GM21717 (cell line): Measurements from ENCODE around the gene DDX39A.
"Not testable (repeated sequence)": the region's sequence is repeated elsewhere in the genome, so short reads cannot be mapped to it uniquely, and the experiment has no call there.

Experiments used
- ATAC-seq: cut with Tn5 transposase; IDR thresholded peaks from one replicate; pipeline ENCODE4 v1.9.1; 2021; ENCODE audit warnings: mild to moderate bottlenecking, moderate library complexity; ENCODE audit not compliant: unreplicated experiment

Gene DDX39A

DNA sequence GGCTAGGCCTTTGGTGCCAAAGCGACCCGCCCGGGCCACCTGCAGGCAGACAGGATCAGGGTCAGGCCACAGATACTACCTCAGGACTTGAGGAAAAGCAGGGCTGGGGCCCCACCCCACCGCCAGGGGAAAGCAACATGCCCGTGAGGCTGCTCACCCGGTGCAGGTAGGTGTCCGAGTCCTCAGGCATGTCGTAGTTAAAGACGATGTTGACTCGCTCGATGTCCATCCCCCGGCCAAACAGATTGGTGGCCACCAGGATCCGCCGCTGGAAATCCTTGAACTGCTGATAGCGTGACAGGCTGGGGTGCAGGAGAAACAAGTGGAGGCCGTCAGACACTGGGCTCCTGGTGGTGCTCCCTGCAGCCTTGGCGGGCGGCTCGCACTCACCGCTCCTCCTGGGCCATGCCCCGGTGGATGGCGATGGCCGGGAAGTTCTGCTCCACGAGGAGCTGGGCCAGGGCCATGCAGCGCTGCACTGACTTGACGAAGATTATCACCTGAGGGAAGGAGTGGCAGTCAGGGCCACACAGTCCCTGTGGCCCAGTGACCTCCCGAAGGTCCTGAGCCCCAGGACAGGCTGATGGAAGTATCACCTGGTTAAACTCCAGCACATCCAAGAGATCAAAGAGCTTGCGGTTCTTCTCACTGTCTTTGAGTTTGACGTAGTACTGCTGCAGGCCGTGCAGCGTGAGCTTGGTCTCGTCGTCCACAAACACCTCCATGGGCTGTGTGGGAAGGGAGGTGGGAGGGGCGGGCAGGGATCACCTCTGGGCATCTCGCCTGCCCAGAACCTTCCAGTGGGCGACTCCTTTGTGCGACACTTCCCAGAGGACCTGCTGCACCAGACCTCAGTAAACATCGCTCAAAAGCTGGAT lies 9.8 kb downstream of the DDX39A start:
- no peak for ATAC-seq

DNA sequence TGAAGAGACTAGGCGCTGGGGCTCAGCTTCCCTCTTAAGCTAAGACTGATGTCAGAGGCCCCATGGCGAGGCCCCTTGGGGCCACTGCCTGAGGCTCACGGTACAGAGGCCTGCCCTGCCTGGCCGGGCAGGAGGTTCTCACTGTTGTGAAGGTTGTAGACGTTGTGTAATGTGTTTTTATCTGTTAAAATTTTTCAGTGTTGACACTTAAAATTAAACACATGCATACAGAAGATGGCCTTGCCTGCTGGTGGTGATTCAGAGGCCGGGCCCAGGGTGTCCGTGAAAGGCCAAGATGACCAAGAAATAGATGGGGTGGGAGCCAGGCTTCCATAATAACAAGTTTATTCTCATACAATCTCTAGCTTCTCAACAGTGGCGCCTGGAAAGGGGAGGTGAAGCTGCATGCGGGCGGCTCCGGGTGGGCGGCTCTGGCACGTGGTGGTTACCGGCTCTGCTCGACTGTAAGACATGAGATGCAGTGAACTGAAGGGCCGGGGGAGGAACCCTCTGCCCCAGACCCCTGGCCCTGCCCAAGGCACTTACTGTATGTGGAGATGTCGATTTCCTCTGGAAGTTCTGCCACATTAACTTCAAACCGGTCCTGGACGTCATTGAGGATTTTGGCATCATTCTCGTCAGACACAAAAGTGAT lies 10.5 kb downstream of the DDX39A start:
- no peak for ATAC-seq

DNA sequence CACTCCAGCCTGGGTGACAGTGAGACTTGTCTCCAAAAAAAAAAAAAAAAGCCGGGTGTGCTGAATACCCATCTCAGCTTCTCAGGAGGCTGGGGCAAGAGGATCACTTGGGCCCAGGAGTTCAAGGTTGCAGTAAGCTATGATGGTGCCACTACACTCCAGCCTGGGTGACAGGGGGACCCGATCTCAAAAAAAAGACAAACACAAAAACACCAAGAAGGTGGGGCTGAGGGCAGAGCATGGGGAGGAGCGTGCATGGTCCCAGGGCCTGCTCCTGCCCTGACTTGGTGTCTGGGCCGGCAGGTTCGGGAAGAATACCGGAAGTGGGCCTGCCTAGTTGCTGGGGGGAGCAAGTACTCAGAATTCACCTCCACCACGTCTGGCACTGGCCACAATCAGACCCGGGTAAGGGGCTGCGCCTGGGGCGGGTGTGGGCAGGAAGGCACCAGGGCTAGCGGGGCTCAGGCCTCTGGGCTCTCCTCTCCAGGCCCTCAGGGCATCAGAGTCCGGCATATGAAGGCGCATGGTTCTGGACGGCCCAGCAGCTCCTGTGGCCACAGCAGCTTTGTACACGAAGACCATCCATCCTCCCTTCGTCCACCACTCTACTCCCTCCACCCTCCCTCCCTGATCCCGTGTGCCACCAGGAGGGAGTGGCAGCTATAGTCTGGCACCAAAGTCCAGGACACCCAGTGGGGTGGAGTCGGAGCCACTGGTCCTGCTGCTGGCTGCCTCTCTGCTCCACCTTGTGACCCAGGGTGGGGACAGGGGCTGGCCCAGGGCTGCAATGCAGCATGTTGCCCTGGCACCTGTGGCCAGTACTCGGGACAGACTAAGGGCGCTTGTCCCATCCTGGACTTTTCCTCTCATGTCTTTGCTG lies 11.3 kb downstream of the DDX39A start:
- no peak for ATAC-seq

DNA sequence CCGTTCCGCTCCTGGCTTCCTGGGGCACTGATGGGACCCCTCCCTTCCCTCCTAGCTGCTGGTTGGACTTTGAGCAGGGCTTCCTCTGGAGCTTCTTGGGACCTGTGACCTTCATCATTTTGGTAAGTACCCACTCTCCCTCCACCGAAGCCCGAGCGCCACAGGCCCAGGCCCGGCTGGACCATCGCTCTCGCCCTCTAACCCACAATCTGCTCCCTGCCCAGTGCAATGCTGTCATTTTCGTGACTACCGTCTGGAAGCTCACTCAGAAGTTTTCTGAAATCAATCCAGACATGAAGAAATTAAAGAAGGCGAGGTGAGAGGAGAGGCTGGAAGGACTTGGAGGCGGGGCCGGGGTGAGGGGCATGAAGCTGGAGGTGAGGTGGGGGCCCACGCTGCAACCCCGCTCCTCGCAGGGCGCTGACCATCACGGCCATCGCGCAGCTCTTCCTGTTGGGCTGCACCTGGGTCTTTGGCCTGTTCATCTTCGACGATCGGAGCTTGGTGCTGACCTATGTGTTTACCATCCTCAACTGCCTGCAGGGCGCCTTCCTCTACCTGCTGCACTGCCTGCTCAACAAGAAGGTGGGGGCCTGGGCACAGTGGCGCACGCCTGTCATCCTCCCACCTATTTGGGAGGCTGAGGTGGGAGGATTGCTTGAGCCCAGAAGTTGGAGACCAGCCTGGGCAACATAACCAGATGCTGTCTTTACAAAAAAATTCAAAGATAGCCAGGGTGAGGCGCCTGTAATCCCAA lies 12.3 kb downstream of the DDX39A start:
- no peak for ATAC-seq

DNA sequence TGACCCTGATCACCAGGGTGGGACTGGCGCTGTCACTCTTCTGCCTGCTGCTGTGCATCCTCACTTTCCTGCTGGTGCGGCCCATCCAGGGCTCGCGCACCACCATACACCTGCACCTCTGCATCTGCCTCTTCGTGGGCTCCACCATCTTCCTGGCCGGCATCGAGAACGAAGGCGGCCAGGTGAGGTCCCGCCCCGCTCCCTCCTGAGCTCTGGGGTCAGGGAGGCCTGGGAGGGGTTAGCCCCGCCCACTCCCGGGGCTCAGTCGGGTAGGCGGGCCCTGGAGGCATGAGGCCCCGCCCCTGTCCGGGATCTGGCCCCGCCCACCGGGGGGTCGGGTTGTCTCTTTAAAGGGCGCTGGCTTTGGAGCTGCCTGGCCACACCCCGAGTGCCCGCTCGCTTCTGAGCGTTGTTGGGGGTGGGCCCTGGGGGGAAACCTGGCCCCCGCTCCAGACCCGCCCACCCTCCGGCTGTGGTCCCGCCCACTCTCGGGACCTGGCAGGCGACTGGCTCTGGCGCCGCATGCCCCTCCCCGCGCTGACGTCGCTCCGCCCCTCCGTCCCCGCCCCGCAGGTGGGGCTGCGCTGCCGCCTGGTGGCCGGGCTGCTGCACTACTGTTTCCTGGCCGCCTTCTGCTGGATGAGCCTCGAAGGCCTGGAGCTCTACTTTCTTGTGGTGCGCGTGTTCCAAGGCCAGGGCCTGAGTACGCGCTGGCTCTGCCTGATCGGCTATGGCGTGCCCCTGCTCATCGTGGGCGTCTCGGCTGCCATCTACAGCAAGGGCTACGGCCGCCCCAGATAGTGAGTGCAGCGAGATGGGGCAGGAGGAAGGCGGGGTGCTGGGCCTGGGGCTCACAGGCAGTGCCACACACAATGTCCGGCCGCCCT lies 13.1 kb downstream of the DDX39A start:
- ATAC-seq = peak; percentile 44

DNA sequence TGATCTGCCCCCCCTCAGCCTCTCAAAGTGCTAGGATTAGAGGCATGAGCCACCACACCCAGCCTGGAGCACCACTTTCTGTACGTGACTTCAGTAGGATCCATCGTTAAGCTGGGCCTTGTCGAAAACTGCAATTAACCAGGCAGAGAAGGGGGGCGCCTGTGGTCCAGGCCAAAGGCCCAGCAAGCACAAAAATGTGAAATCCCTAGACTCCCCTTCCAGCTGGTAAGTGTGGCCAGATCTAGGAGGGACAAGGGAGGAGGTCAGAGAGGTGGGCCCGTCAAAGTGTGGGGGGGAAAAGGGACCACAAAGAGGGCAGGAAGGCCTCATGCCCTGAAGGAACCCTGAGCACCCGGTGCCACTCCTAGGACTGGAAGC lies 13.8 kb downstream of the DDX39A start:
- no peak for ATAC-seq

DNA sequence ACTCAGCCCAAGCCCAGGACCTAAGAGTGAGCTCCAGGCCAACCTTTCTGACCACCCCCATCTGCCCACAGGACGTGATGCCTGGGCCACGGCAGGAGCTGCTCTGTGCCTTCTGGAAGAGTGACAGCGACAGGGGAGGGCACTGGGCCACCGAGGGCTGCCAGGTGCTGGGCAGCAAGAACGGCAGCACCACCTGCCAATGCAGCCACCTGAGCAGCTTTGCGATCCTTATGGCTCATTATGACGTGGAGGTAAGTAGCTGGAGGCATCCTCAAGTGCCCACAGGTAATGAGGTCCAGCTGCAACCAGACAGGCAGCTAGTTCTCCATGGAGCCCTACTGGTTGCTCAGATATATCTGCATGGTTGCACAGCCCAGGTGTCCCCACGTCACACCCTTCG lies 14.8 kb downstream of the DDX39A start:
- no peak for ATAC-seq

DNA sequence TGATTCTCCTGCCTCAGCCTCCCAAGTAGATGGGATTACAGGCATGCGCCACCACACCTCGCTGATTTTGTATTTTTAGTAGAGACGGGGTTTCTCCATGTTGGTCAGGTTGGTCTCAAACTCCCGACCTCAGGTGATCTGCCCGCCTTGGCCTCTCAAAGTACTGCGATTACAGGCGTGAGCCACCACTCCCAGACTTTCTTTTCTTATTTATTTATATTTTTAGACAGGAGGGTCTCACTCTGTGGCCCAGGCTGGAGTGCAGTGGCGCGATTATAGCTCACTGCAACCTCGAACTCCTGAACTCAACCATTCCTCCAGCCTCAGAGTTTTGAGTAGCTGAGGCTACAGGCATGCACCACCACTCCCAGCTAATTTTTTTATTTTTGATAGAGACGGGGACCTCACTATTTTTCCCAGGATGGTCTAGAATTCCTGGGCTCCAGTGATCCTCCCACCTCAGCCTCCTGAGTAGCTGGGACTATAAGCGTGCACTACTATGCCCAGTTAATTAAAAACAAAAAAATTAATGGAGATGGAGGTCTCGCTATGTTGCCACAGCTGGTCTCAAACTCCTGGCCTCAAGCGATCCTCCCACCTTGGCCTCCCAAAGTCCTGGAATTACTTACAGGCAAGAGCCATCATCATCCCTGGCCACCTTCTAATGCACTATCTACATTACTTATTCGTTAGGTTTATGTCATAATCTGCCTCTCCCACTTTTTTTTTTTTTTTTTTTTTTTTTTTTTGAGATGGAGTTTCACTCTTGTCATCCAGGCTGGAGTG lies 15.8 kb downstream of the DDX39A start:
- not testable (repeated sequence) for ATAC-seq

DNA sequence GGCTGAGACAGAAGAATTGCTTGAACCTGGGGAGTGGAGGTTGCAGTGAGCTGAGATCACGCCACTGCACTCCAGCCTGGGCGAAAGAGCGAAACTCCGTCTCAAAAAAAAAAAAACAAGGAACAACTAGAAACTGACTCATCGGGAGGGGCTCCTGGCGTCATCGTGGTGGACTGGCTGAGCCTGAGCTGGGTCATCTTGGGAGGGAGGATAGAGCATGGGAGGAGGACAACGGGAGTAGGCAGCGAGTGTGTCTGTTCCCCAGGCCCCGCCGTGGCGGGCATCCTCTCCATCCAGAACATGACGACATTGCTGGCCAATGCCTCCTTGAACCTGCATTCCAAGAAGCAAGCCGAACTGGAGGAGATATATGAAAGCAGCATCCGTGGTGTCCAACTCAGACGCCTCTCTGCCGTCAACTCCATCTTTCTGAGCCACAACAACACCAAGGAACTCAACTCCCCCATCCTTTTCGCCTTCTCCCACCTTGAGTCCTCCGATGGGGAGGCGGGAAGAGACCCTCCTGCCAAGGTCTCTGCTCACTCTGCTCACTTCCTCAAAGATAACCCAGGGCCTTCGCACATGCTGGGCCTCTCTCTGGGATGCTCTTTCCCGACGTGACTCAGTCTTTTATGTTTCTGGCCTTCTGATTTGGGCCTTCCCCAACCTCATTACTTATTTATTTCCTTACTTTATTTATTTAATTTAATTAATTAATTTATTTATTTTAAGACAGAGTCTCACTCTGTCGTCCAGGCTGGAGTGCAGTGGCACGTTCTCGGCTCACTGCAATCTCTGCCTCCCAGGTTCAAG lies 16.6 kb downstream of the DDX39A start:
- ATAC-seq = no peak

DNA sequence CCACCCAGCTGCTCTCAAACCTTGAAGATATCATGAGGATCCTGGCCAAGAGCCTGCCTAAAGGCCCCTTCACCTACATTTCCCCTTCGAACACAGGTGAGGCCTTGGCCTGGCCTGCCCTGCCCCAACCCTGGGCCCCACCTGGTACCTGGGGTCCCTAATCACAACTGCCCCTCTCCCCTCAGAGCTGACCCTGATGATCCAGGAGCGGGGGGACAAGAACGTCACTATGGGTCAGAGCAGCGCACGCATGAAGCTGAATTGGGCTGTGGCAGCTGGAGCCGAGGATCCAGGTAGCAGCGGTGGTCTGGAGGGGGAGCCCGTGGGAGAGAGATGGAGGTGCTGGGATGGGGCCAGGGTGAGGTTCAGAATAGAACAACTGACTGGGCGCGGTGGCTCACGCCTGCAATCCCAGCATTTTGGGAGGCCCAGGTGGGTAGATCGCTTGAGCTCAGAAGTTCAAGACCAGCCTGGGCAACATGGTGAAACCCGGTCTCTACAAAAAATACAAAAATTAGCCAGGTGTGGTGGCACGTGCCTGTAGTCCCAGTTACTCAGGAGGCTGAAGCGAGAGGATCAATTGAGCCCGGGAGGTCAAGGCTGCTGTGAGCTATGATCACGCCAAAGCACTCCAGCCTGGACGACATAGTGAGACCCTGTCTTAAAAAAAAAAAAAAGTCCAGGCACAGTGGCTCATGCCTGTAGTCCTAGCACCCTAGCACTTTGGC lies 17.5 kb downstream of the DDX39A start:
- no peak for ATAC-seq

DNA sequence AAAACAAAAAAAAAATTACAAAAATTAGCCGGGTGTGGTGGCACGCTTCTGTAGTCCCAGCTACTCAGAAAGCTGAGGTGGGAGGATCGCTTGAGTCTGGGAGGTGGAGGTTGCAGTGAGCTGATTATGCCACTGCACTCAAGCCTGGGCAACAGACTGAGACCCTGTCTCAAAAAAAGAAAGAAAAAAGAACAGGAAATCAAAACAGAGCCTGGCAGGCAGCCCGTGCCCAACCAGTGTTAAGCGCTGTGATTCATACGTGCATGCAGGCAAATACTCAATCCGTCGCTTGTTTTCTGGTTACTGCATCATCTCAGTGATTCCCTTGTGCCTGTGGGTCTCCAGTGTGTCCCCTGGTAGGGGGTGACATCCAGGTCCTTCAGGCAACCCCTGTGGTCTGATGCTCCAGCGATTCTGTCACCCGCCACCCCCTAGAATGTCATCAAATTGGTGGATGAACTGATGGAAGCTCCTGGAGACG lies 18.1 kb downstream of the DDX39A start:
- no peak for ATAC-seq

DNA sequence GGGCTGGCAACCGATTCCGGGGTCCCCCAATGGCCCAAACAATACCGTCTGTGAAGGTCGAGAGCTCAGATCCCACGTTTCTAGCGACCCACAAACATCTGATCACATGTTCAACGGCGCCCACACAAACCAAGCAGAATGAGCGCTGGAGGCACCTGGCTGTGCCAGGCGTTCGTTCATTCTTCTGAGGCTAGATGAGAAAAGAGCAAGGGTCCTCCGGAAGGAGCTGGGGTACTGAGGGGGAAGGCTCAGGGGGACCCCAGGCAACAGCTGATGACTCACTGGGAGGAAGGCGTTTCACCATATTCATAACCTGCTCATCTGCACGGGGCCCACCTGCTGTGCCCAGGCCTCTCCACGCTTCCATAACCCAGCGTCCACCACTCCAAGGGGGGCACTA lies 22.0 kb downstream of the DDX39A start:
- not testable (repeated sequence) for ATAC-seq

DNA sequence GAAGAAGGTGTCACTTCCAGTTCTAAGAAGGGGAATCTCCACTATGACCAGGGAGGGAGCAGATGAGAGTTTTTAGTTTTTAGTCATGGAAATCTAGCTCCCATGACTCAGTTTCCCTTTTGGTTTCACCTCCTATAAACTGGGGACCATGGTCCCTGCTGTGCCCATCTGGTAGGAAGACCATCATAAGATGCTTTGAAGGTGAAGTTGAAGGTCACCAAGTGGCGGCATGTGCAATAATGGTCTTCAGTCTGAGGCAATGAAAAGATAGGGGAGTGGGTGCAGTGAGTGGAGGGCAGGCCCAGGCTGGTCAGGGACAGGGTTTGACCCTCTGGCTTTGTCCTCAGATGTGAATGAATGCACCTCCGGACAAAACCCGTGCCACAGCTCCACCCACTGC lies 22.4 kb downstream of the DDX39A start:
- not testable (repeated sequence) for ATAC-seq

DNA sequence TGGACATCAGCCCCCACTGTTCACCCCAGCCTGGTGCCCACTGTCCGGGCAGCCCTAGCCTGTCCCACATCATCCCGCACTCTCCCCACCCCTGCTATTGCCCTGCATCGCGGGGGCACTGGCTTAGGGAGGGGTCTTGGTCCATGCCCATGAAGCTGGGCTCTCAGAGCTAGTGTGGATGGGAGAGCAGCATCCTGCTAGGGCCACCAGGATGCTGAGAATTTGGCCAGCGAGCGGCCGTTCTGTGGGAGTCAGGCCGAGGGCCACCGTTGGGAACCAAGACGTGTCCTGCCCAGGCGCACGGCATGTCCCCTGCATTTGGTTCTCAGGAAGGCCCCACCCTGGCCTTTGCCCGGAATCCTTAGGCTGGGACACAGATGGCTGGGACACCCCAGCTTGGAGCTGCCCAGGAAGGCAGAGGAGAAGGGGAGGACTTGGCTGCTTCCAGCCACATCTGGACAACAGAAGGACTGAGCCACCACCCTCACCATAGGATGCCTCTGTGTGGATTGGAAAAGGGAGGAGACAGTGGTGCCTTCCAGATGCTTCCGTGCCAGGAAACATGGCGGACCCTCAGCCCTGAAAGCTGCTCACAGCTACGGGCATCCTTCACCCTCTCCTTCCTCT lies 23.3 kb downstream of the DDX39A start:
- ATAC-seq = no peak

DNA sequence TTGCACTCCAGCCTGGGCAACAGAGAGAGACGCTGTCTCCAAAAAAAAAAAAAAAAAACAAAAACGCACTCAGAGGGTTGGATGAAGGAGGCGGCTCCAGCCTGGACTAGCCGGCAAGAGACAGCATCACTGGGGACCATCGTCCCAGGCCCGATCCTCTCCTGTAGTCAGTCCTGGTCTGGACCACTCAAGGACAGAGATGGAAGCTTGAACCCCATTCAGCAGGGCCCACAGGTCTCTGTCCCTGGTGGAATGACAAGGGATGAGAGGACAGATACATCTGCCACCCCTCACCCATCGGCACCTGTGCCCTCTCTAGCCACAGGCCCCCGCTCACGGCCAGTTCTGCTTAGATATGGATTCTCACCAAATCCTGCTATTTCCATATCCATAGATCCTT lies 23.9 kb downstream of the DDX39A start:
- no peak for ATAC-seq

DNA sequence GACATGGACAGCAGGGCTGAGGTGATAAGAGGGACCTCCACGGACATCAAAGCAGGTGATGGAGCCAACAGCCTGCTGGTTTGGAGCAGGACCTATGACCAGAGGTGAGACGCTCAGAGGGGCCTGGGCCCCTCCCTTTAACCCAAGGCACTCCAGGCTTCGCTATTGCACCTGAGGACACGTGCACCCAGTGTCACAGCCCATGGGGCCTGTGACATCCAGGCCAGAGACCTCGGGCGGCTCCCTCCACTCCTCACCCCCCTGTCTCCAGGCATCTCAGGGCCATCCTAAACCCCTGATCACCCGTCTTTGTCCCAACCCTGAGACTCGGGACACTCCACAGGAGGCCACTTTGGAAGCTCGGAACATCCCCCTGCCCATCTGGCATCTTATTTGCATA lies 25.0 kb downstream of the DDX39A start:
- ATAC-seq = no peak

DNA sequence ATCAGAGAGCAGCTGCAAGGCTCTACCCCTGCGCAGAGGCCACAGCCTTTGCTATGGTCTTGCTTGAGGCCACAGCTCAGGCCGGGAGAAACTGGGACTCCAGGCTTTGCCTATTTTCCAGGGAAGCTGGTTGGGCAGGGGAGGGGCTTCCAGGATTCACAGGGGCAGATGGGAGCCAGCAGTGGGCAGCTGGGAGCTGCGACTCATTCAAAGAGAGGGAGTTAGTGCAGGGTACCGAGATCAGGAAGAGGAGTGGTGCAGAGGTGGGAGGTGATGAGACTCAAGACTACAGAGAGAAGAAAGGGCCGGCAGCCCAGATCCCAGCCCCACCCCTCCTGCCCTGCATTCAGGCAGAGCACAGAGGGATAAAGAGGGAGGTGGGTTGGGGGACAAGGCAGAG lies 25.8 kb downstream of the DDX39A start:
- no peak for ATAC-seq
